CD14-positive monocyte (primary cell): ENCODE results near the gene EML6. TPM values are rescaled to one million over a fixed set of nuclear protein-coding genes. Genes with fewer than 3 reads are reported as not detected.
A peak's percentile ranks its signal among the peaks of the same experiment; 100 is the strongest.

Source experiments
- DNase-seq, 3 donors: peaks; one replicate each; pipeline ENCODE4 v3.0.0-alpha.2; 2011 to 2022
- H2AFZ ChIP-seq: 2 replicates; pipeline ENCODE4 v1.6.0; 2012; ENCODE audit warnings: mild to moderate bottlenecking, low read depth, low read length, inconsistent platforms; ENCODE audit not compliant: insufficient read depth, poor library complexity, severe bottlenecking
- H3K27ac ChIP-seq, 2 donors: 1 replicate in 1 of 2; 2 replicates in 1 of 2; pipeline ENCODE4 v1.5.1; 2012 to 2013; ENCODE audit warnings: low read length in 2 of 2, control low read depth in 1 of 2, inconsistent platforms in 1 of 2, low read depth in 1 of 2, mild to moderate bottlenecking in 1 of 2
- H3K27me3 ChIP-seq, 2 donors: one replicate each; pipeline versions ENCODE4 v1.6.0 to v1.6.1; 2011 to 2013; ENCODE audit warnings: low read length in 2 of 2; ENCODE audit not compliant: control insufficient read depth in 2 of 2, insufficient read depth in 2 of 2
- H3K36me3 ChIP-seq, 2 donors: replicated peaks in 1 of 2; 1 replicate in 1 of 2; 2 replicates in 1 of 2; pipeline versions ENCODE4 v1.5.1 to v1.6.1; 2012 to 2013; ENCODE audit warnings: low read length in 2 of 2, control low read depth in 1 of 2, inconsistent platforms in 1 of 2, mild to moderate bottlenecking in 1 of 2; ENCODE audit not compliant: insufficient read depth in 2 of 2, control insufficient read depth in 1 of 2
- H3K4me1 ChIP-seq, 2 donors: 1 replicate in 1 of 2; 2 replicates in 1 of 2; pipeline versions ENCODE4 v1.5.1 to v1.6.1; 2012 to 2013; ENCODE audit warnings: low read length in 2 of 2, control low read depth in 1 of 2, inconsistent platforms in 1 of 2, mild to moderate bottlenecking in 1 of 2, moderate library complexity in 1 of 2; ENCODE audit not compliant: insufficient read depth in 2 of 2, control insufficient read depth in 1 of 2
- H3K4me2 ChIP-seq: replicated peaks from 2 replicates; pipeline ENCODE3; 2012; ENCODE audit warnings: low read length, moderate library complexity, mild to moderate bottlenecking; ENCODE audit not compliant: poor library complexity, severe bottlenecking; ENCODE audit errors: extremely low read depth
- H3K4me3 ChIP-seq, 3 experiments: fragments of 200-600 bp in 1 of 3; sonication (generic) in 1 of 3; replicated peaks in 1 of 3; 1 replicate in 2 of 3; 2 replicates in 1 of 3; pipeline ENCODE4 v1.5.1; 2011 to 2013; ENCODE audit warnings: low read length in 3 of 3, mild to moderate bottlenecking in 3 of 3, control low read depth in 2 of 3, low read depth in 2 of 3, inconsistent platforms in 1 of 3, moderate library complexity in 1 of 3
- H3K79me2 ChIP-seq: 2 replicates; pipeline ENCODE4 v1.6.0; 2012; ENCODE audit warnings: mild to moderate bottlenecking, control low read depth, inconsistent platforms, low read length, moderate library complexity; ENCODE audit not compliant: insufficient read depth
- H3K9ac ChIP-seq: 2 replicates; pipeline ENCODE4 v1.6.0; 2017; ENCODE audit warnings: low read length, mild to moderate bottlenecking; ENCODE audit not compliant: insufficient read depth, poor library complexity, severe bottlenecking
- H3K9me3 ChIP-seq, 2 donors: replicated peaks in 1 of 2; 1 replicate in 1 of 2; 2 replicates in 1 of 2; pipeline versions ENCODE4 v1.5.1 to v1.6.1; 2012 to 2013; ENCODE audit warnings: low read length in 2 of 2, control low read depth in 1 of 2; ENCODE audit not compliant: control insufficient read depth in 1 of 2, insufficient read depth in 1 of 2
- H4K20me1 ChIP-seq: 2 replicates; pipeline ENCODE4 v1.6.0; 2012; ENCODE audit warnings: mild to moderate bottlenecking, low read length, control low read depth, moderate library complexity; ENCODE audit not compliant: insufficient read depth
- H3K27ac Mint-ChIP-seq, 7 donors: one replicate each; pipeline ENCODE4 v1.8.0; 2020; ENCODE audit warnings: mild to moderate bottlenecking in 7 of 7, mixed read lengths in 7 of 7, moderate library complexity in 6 of 7, inconsistent platforms in 2 of 7
- H3K27me3 Mint-ChIP-seq, 3 donors: one replicate each; pipeline ENCODE4 v1.8.0; 2021 to 2022; ENCODE audit warnings: low read depth in 3 of 3, mild to moderate bottlenecking in 3 of 3, mixed read lengths in 3 of 3, moderate library complexity in 3 of 3, inconsistent platforms in 1 of 3
- H3K36me3 Mint-ChIP-seq, 2 donors: one replicate each; pipeline ENCODE4 v1.8.0; 2020; ENCODE audit warnings: mixed read lengths in 2 of 2, inconsistent platforms in 1 of 2, mild to moderate bottlenecking in 1 of 2
- H3K4me1 Mint-ChIP-seq: one replicate; pipeline ENCODE4 v1.8.0; 2020; ENCODE audit warnings: mild to moderate bottlenecking, mixed read lengths
- H3K4me3 Mint-ChIP-seq, 2 donors: one replicate each; pipeline ENCODE4 v1.8.0; 2020; ENCODE audit warnings: mild to moderate bottlenecking in 2 of 2, mixed read lengths in 2 of 2, moderate library complexity in 1 of 2
- H3K9me3 Mint-ChIP-seq, 7 donors: one replicate each; pipeline ENCODE4 v1.8.0; 2020 to 2022; ENCODE audit warnings: mixed read lengths in 7 of 7, mild to moderate bottlenecking in 6 of 7, moderate library complexity in 6 of 7, inconsistent platforms in 2 of 7
- WGBS: methylation state at CpG from one replicate; pipeline ENCODE4 v1.1.5; 2013; ENCODE audit warnings: missing lambda C conversion rate; ENCODE audit not compliant: insufficient coverage; 5-methylcytosine and 5-hydroxymethylcytosine counted together
- intact Hi-C, 2 donors: fragments of 100-400 bp; cut with micrococcal nuclease; formaldehyde crosslinking; loops; one replicate each; pipeline versions ENCODE4 v1.15.0 to v1.15.1; 2023
- polyA plus RNA-seq, 3 donors: library from polyadenylated mRNA; depleted of rRNA in 1 of 3; unstranded in 2 of 3; stranded (reverse) in 1 of 3; fragments of 300-500 nt in 2 of 3; fragments of >200 nt in 1 of 3; fragmentation: Illumina TruSeq in 2 of 3; gene quantifications; 1 replicate in 2 of 3; 2 replicates in 1 of 3; pipeline ENCODE4 v1.2.3, GENCODE V29; 2012 to 2021
- TF ChIP-seq, protein P1 (sequence below): fragments of 200-600 bp; IDR thresholded peaks from one replicate; pipeline ENCODE4 v1.8.0; 2022; ENCODE audit warnings: antibody characterized with exemption, mild to moderate bottlenecking

EML6 gene
- polyA plus RNA-seq, 3 donors, result 0.79 TPM; not detected in 2

- peaks cover 0 to 2% (median 0%) of the 10 kb centered on the region in 3 donors for H3K27me3 Mint-ChIP-seq
- Histone ChIP-seq H3K27me3 (no peaks in the 10 kb centered on the region), H4K20me1 (no peaks in the 10 kb centered on the region), H3K9me3 (no peaks in the 10 kb centered on the region), H3K4me2 (no peak overlapping the region), H3K79me2 (no peaks in the 10 kb centered on the region), H3K36me3 (no peaks in the 10 kb centered on the region), H3K4me1 (peaks cover 32 to 34% of the 10 kb centered on the region in 2 donors), H2AFZ (no peak overlapping the region), H3K27ac (no peak overlapping the region), H3K9ac (no peak overlapping the region), H3K4me3 (no peak overlapping the region)
- H3K36me3 Mint-ChIP-seq, result peaks cover 0 to 5% of the 10 kb centered on the region in 2 donors
- H3K4me3 Mint-ChIP-seq, result no peak overlapping the region
- no peak for DNase-seq
- 97% methylated on average over 7 of the region's 11 CpGs for WGBS
- intact Hi-C loops, result no loop called here
- peak overlapping the region in 1 of 7 donors; percentile 50 for H3K27ac Mint-ChIP-seq
- peaks cover 40% of the 10 kb centered on the region for H3K4me1 Mint-ChIP-seq
- peaks cover 0 to 5% (median 1%) of the 10 kb centered on the region in 7 donors for H3K9me3 Mint-ChIP-seq
- TF ChIP-seq, protein P1, sequence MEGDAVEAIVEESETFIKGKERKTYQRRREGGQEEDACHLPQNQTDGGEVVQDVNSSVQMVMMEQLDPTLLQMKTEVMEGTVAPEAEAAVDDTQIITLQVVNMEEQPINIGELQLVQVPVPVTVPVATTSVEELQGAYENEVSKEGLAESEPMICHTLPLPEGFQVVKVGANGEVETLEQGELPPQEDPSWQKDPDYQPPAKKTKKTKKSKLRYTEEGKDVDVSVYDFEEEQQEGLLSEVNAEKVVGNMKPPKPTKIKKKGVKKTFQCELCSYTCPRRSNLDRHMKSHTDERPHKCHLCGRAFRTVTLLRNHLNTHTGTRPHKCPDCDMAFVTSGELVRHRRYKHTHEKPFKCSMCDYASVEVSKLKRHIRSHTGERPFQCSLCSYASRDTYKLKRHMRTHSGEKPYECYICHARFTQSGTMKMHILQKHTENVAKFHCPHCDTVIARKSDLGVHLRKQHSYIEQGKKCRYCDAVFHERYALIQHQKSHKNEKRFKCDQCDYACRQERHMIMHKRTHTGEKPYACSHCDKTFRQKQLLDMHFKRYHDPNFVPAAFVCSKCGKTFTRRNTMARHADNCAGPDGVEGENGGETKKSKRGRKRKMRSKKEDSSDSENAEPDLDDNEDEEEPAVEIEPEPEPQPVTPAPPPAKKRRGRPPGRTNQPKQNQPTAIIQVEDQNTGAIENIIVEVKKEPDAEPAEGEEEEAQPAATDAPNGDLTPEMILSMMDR, result no peak
Observed at GRCh38 chr2:54675738-54676137, 47.7 kb upstream of the EML6 start.

GRCh38 chr2:54676656-54677055, 46.8 kb upstream of the EML6 start:
- peaks cover 45% of the 10 kb centered on the region for H3K4me1 Mint-ChIP-seq
- Histone ChIP-seq H3K9me3 (peaks cover 5 to 6% of the 10 kb centered on the region in 2 donors), H3K4me2 (no peak overlapping the region), H2AFZ (no peak overlapping the region), H3K79me2 (no peaks in the 10 kb centered on the region), H4K20me1 (no peaks in the 10 kb centered on the region), H3K36me3 (no peaks in the 10 kb centered on the region), H3K27ac (no peak overlapping the region), H3K9ac (no peak overlapping the region), H3K4me1 (peaks cover 38 to 39% of the 10 kb centered on the region in 2 donors), H3K4me3 (no peak overlapping the region), H3K27me3 (no peaks in the 10 kb centered on the region)
- TF ChIP-seq, protein P1, result no peak
- no peak overlapping the region for H3K4me3 Mint-ChIP-seq
- intact Hi-C loops, result no loop called here
- peaks cover 5 to 11% (median 7%) of the 10 kb centered on the region in 7 donors for H3K9me3 Mint-ChIP-seq
- no peak for DNase-seq
- peaks cover 0 to 2% (median 0%) of the 10 kb centered on the region in 3 donors for H3K27me3 Mint-ChIP-seq
- H3K36me3 Mint-ChIP-seq, result peaks cover 0 to 6% of the 10 kb centered on the region in 2 donors
- H3K27ac Mint-ChIP-seq, result no peak overlapping the region
- 80% methylated on average over 2 of the region's 2 CpGs for WGBS
